ENCODE data around the gene GALNS.
"Not testable (repeated sequence)": the region's sequence is repeated elsewhere in the genome, so short reads cannot be mapped to it uniquely, and the experiment has no call there.

GALNS gene

GRCh38 chr16:88836791-88837190 lies 20.0 kb downstream of the GALNS start:
- Histone ChIP-seq H3K4me1 (no peaks in the 10 kb centered on the region), H3K9me3 (no peaks in the 10 kb centered on the region), H3K36me3 (replicated peaks) (no peaks in the 10 kb centered on the region), H3K27me3 (ENCODE audit: low read depth) (no peaks in the 10 kb centered on the region), H3K4me3 (no peak overlapping the region)
- in situ Hi-C loops (cut with MboI; ENCODE audit: low sequenced_read_pairs), result no loop called here
- DNase-seq (ENCODE audit: low spot score in 2 of 2), result no peak

GRCh38 chr16:88835818-88836217 lies 20.9 kb downstream of the GALNS start:
- Histone ChIP-seq H3K27me3 (ENCODE audit: low read depth) (no peaks in the 10 kb centered on the region), H3K36me3 (replicated peaks) (no peaks in the 10 kb centered on the region), H3K4me1 (no peaks in the 10 kb centered on the region), H3K4me3 (no peak overlapping the region), H3K9me3 (no peaks in the 10 kb centered on the region)
- in situ Hi-C loops (cut with MboI; ENCODE audit: low sequenced_read_pairs), result no loop called here
- no peak for DNase-seq (ENCODE audit: low spot score in 2 of 2)

- Histone ChIP-seq H3K4me3 (no peak overlapping the region), H3K4me1 (no peaks in the 10 kb centered on the region), H3K9me3 (no peaks in the 10 kb centered on the region), H3K27me3 (ENCODE audit: low read depth) (no peaks in the 10 kb centered on the region), H3K36me3 (replicated peaks) (no peaks in the 10 kb centered on the region)
- DNase-seq (ENCODE audit: low spot score in 2 of 2), result no peak
- in situ Hi-C loops (cut with MboI; ENCODE audit: low sequenced_read_pairs), result no loop called here
These were observed 21.4 kb downstream of the GALNS start for GRCh38 chr16:88835383-88835782.

- Histone ChIP-seq H3K4me3 (no peak overlapping the region), H3K9me3 (no peaks in the 10 kb centered on the region), H3K36me3 (replicated peaks) (no peaks in the 10 kb centered on the region), H3K27me3 (ENCODE audit: low read depth) (no peaks in the 10 kb centered on the region), H3K4me1 (no peaks in the 10 kb centered on the region)
- no peak for DNase-seq (ENCODE audit: low spot score in 2 of 2)
- in situ Hi-C loops (cut with MboI; ENCODE audit: low sequenced_read_pairs), result no loop called here
These were observed 22.1 kb downstream of the GALNS start for GRCh38 chr16:88834670-88835069.

- no peak for DNase-seq (ENCODE audit: low spot score in 2 of 2)
- Histone ChIP-seq H3K9me3 (no peaks in the 10 kb centered on the region), H3K36me3 (replicated peaks) (no peaks in the 10 kb centered on the region), H3K27me3 (ENCODE audit: low read depth) (no peaks in the 10 kb centered on the region), H3K4me1 (no peaks in the 10 kb centered on the region), H3K4me3 (no peak overlapping the region)
- in situ Hi-C loops (cut with MboI; ENCODE audit: low sequenced_read_pairs), result no loop called here
These were observed 23.7 kb downstream of the GALNS start for GRCh38 chr16:88833086-88833485.

- Histone ChIP-seq H3K36me3 (replicated peaks) (no peaks in the 10 kb centered on the region), H3K9me3 (no peaks in the 10 kb centered on the region), H3K27me3 (ENCODE audit: low read depth) (no peaks in the 10 kb centered on the region), H3K4me3 (no peak overlapping the region), H3K4me1 (no peaks in the 10 kb centered on the region)
- DNase-seq (ENCODE audit: low spot score in 2 of 2), result no peak
- in situ Hi-C loops (cut with MboI; ENCODE audit: low sequenced_read_pairs), result no loop called here
These were observed 24.9 kb downstream of the GALNS start for GRCh38 chr16:88831838-88832237.

- in situ Hi-C loops (cut with MboI; ENCODE audit: low sequenced_read_pairs), result no loop called here
- Histone ChIP-seq H3K27me3 (ENCODE audit: low read depth) (no peaks in the 10 kb centered on the region), H3K4me3 (no peak overlapping the region), H3K9me3 (no peaks in the 10 kb centered on the region), H3K4me1 (no peaks in the 10 kb centered on the region), H3K36me3 (replicated peaks) (no peaks in the 10 kb centered on the region)
- no peak for DNase-seq (ENCODE audit: low spot score in 2 of 2)
These were observed 26.0 kb downstream of the GALNS start for GRCh38 chr16:88830783-88831182.

- H3K4me3 ChIP-seq, result no peak overlapping the region
- H3K27me3 ChIP-seq (ENCODE audit: low read depth), result no peaks in the 10 kb centered on the region
- H3K9me3 ChIP-seq, result no peaks in the 10 kb centered on the region
- H3K4me1 ChIP-seq, result no peaks in the 10 kb centered on the region
- in situ Hi-C loops (cut with MboI; ENCODE audit: low sequenced_read_pairs), result no loop called here
- no peak for DNase-seq (ENCODE audit: low spot score in 2 of 2)
- H3K36me3 ChIP-seq (replicated peaks), result no peaks in the 10 kb centered on the region
These were observed 26.5 kb downstream of the GALNS start for GRCh38 chr16:88830258-88830657.

- in situ Hi-C loops (cut with MboI; ENCODE audit: low sequenced_read_pairs), result no loop called here
- H3K9me3 ChIP-seq, result no peaks in the 10 kb centered on the region
- no peaks in the 10 kb centered on the region for H3K36me3 ChIP-seq (replicated peaks)
- no peaks in the 10 kb centered on the region for H3K27me3 ChIP-seq (ENCODE audit: low read depth)
- no peak overlapping the region for H3K4me3 ChIP-seq
- DNase-seq (ENCODE audit: low spot score in 2 of 2), result no peak
- no peaks in the 10 kb centered on the region for H3K4me1 ChIP-seq
These were observed 28.0 kb downstream of the GALNS start for GRCh38 chr16:88828711-88829110.

- Histone ChIP-seq H3K4me3 (no peak overlapping the region), H3K36me3 (replicated peaks) (no peaks in the 10 kb centered on the region), H3K9me3 (no peaks in the 10 kb centered on the region), H3K27me3 (ENCODE audit: low read depth) (no peaks in the 10 kb centered on the region), H3K4me1 (no peaks in the 10 kb centered on the region)
- DNase-seq (ENCODE audit: low spot score in 2 of 2), result no peak
- in situ Hi-C loops (cut with MboI; ENCODE audit: low sequenced_read_pairs), result no loop called here
These were observed 29.0 kb downstream of the GALNS start for GRCh38 chr16:88827727-88828126.

- DNase-seq (ENCODE audit: low spot score in 2 of 2), result no peak
- in situ Hi-C loops (cut with MboI; ENCODE audit: low sequenced_read_pairs), result no loop called here
- Histone ChIP-seq H3K27me3 (ENCODE audit: low read depth) (no peaks in the 10 kb centered on the region), H3K36me3 (replicated peaks) (no peaks in the 10 kb centered on the region), H3K9me3 (no peaks in the 10 kb centered on the region), H3K4me1 (no peaks in the 10 kb centered on the region), H3K4me3 (no peak overlapping the region)
These were observed 30.5 kb downstream of the GALNS start for GRCh38 chr16:88826070-88826840.

- in situ Hi-C loops (cut with MboI; ENCODE audit: low sequenced_read_pairs), result no loop called here
- Histone ChIP-seq H3K27me3 (ENCODE audit: low read depth) (no peaks in the 10 kb centered on the region), H3K9me3 (no peaks in the 10 kb centered on the region), H3K36me3 (replicated peaks) (no peaks in the 10 kb centered on the region), H3K4me1 (no peaks in the 10 kb centered on the region), H3K4me3 (no peak overlapping the region)
- DNase-seq (ENCODE audit: low spot score in 2 of 2), result no peak
These were observed 31.6 kb downstream of the GALNS start for GRCh38 chr16:88825146-88825545.

- no peaks in the 10 kb centered on the region for H3K36me3 ChIP-seq (replicated peaks)
- H3K27me3 ChIP-seq (ENCODE audit: low read depth), result no peaks in the 10 kb centered on the region
- no peaks in the 10 kb centered on the region for H3K9me3 ChIP-seq
- H3K4me1 ChIP-seq, result no peaks in the 10 kb centered on the region
- in situ Hi-C loops (cut with MboI; ENCODE audit: low sequenced_read_pairs), result loop anchor here (25.0 kb wide), 1 partner anchor 738 kb away; the partner anchor contains the start of gene RPL13
- H3K4me3 ChIP-seq, result no peak overlapping the region
- DNase-seq (ENCODE audit: low spot score in 2 of 2), result no peak
These were observed 32.3 kb downstream of the GALNS start for GRCh38 chr16:88824256-88825077.

- H3K27me3 ChIP-seq (ENCODE audit: low read depth); H3K9me3 ChIP-seq; H3K4me3 ChIP-seq; DNase-seq (ENCODE audit: low spot score in 2 of 2); H3K4me1 ChIP-seq; H3K36me3 ChIP-seq (replicated peaks): not testable (repeated sequence)
- in situ Hi-C loops (cut with MboI; ENCODE audit: low sequenced_read_pairs), result loop anchor here (25.0 kb wide), 1 partner anchor 739 kb away; the partner anchor contains the start of gene RPL13
These were observed 33.1 kb downstream of the GALNS start for GRCh38 chr16:88823646-88824045.

Data from HAP-1 (cell line).